ENCODE results near the gene EEA1. TPM values are rescaled to one million over a fixed set of nuclear protein-coding genes. Genes with fewer than 3 reads are reported as not detected.

EEA1 gene
- total and polyA plus RNA-seq, 9 donors = 5.0 to 41.1 (median 32.1) TPM

GRCh38 chr12:92926549-92926948, 2.5 kb downstream of the EEA1 start:
- no peaks in the 10 kb centered on the region for H3K36me3 ChIP-seq
- no peak for DNase-seq
- H3K27me3 ChIP-seq = no peaks in the 10 kb centered on the region
- WGBS, 3 donors = 66 to 80% (median 75%) methylated on average over 4 of the region's 4 CpGs
- H3K9me3 ChIP-seq = no peaks in the 10 kb centered on the region
- H3K4me1 ChIP-seq (ENCODE audit: insufficient read depth) = peaks cover 7% of the 10 kb centered on the region
- no peak overlapping the region for H3K4me3 ChIP-seq
- TF ChIP-seq EP300 (IDR thresholded peaks at IDR 0.05) (no peak), POLR2A (IDR thresholded peaks at IDR 0.05) (no peak), CTCF (IDR thresholded peaks at IDR 0.05) (no peak)
- intact Hi-C loops (cut with DNase I) = no loop called here
- H3K27ac ChIP-seq = no peak overlapping the region

- DNase-seq = no peak
- intact Hi-C loops (cut with DNase I) = no loop called here
- Histone ChIP-seq H3K4me1 (ENCODE audit: insufficient read depth) (peaks cover 4% of the 10 kb centered on the region), H3K36me3 (no peaks in the 10 kb centered on the region), H3K9me3 (no peaks in the 10 kb centered on the region), H3K27ac (no peak overlapping the region), H3K27me3 (no peaks in the 10 kb centered on the region), H3K4me3 (no peak overlapping the region)
- 84 to 100% (median 98%) methylated on average over 1 of the region's 1 CpG for WGBS, 3 donors
- no peak for TF ChIP-seq POLR2A (IDR thresholded peaks at IDR 0.05)
- no peak for TF ChIP-seq CTCF (IDR thresholded peaks at IDR 0.05)
- TF ChIP-seq EP300 (IDR thresholded peaks at IDR 0.05) = no peak
Observed at GRCh38 chr12:92921877-92922276, 7.2 kb downstream of the EEA1 start.

GRCh38 chr12:92915365-92915764, 13.7 kb downstream of the EEA1 start:
- no peaks in the 10 kb centered on the region for H3K4me1 ChIP-seq (ENCODE audit: insufficient read depth)
- WGBS, 3 donors = 67 to 81% (median 76%) methylated on average over 2 of the region's 2 CpGs
- intact Hi-C loops (cut with DNase I) = no loop called here
- TF ChIP-seq POLR2A (IDR thresholded peaks at IDR 0.05) (no peak), CTCF (IDR thresholded peaks at IDR 0.05) (no peak), EP300 (IDR thresholded peaks at IDR 0.05) (no peak)
- H3K27ac ChIP-seq = no peak overlapping the region
- no peaks in the 10 kb centered on the region for H3K27me3 ChIP-seq
- H3K9me3 ChIP-seq = no peaks in the 10 kb centered on the region
- no peaks in the 10 kb centered on the region for H3K36me3 ChIP-seq
- no peak overlapping the region for H3K4me3 ChIP-seq
- no peak for DNase-seq

- intact Hi-C loops (cut with DNase I) = no loop called here
- Histone ChIP-seq H3K4me1 (ENCODE audit: insufficient read depth) (no peaks in the 10 kb centered on the region), H3K27me3 (no peaks in the 10 kb centered on the region), H3K36me3 (no peaks in the 10 kb centered on the region), H3K27ac (no peak overlapping the region), H3K4me3 (no peak overlapping the region), H3K9me3 (no peaks in the 10 kb centered on the region)
- WGBS, 3 donors = 73 to 88% (median 85%) methylated on average over 4 of the region's 4 CpGs
- TF ChIP-seq EP300 (IDR thresholded peaks at IDR 0.05) (no peak), POLR2A (IDR thresholded peaks at IDR 0.05) (no peak)
- DNase-seq = no peak
Observed at GRCh38 chr12:92914170-92914569, 14.9 kb downstream of the EEA1 start.

GRCh38 chr12:92912672-92913071, 16.4 kb downstream of the EEA1 start:
- no peak overlapping the region for H3K4me3 ChIP-seq
- intact Hi-C loops (cut with DNase I) = no loop called here
- no peaks in the 10 kb centered on the region for H3K27me3 ChIP-seq
- no peaks in the 10 kb centered on the region for H3K36me3 ChIP-seq
- H3K27ac ChIP-seq = no peak overlapping the region
- DNase-seq = no peak
- WGBS, 3 donors = 90 to 97% (median 95%) methylated on average over 2 of the region's 2 CpGs
- H3K9me3 ChIP-seq = no peaks in the 10 kb centered on the region
- no peaks in the 10 kb centered on the region for H3K4me1 ChIP-seq (ENCODE audit: insufficient read depth)
- TF ChIP-seq EP300 (IDR thresholded peaks at IDR 0.05) = no peak
- no peak for TF ChIP-seq CTCF (IDR thresholded peaks at IDR 0.05)
- no peak for TF ChIP-seq POLR2A (IDR thresholded peaks at IDR 0.05)
